WTC11 (cell line): ENCODE measurements around the gene UGT1A4. TPM values are rescaled to one million over a fixed set of nuclear protein-coding genes. Genes with fewer than 3 reads are reported as not detected.
A peak's percentile ranks its signal among the peaks of the same experiment; 100 is the strongest.

Experiments used
- ATAC-seq: fragments of 200-7000 bp; cut with Tn5 transposase; 2 replicates; pipeline ENCODE4 v1.10.0; 2021; ENCODE audit warnings: mild to moderate bottlenecking, moderate library complexity
- CTCF ChIA-PET: fragments of 300-600 bp; sonication (Branson Sonifier 250); formaldehyde crosslinking; loops from one replicate; lab custom pipeline; 2021; ENCODE audit warnings: antibody characterized with exemption; lab: Charles Lee
- POLR2A ChIA-PET: fragments of 350-600 bp; sonication (Branson Sonifier 250); formaldehyde crosslinking; loops from one replicate; lab custom pipeline; 2021; ENCODE audit warnings: antibody characterized with exemption; lab: Charles Lee
- DNase-seq: peaks from one replicate; pipeline ENCODE4 v3.0.0; 2021; ENCODE audit warnings: low spot score
- H3K27ac Mint-ChIP-seq: 2 replicates; pipeline ENCODE4 v1.8.0; 2021; ENCODE audit warnings: mixed read lengths
- H3K27me3 Mint-ChIP-seq: 2 replicates; pipeline ENCODE4 v1.8.0; 2021; ENCODE audit warnings: low read depth, mild to moderate bottlenecking, moderate library complexity, mixed read lengths
- H3K36me3 Mint-ChIP-seq: 2 replicates; pipeline ENCODE4 v1.8.0; 2021; ENCODE audit warnings: mixed read lengths
- H3K4me1 Mint-ChIP-seq: 2 replicates; pipeline ENCODE4 v1.8.0; 2022; ENCODE audit warnings: mixed read lengths
- H3K4me3 Mint-ChIP-seq: 2 replicates; pipeline ENCODE4 v1.8.0; 2021; ENCODE audit warnings: mild to moderate bottlenecking, moderate library complexity, mixed read lengths
- H3K9me3 Mint-ChIP-seq: 2 replicates; pipeline ENCODE4 v1.8.0; 2021; ENCODE audit warnings: mixed read lengths
- AR ChIP-seq: fragments of 250-450 bp; sonication (Bioruptor Pico); IDR thresholded peaks from 2 replicates; pipeline ENCODE4 v1.9.0; 2021; ENCODE audit warnings: mild to moderate bottlenecking
- ATF1 ChIP-seq: sonication (generic); formaldehyde crosslinking; IDR thresholded peaks from 2 replicates; pipeline ENCODE4 v1.8.1; 2023; ENCODE audit warnings: mild to moderate bottlenecking, moderate library complexity, missing genetic modification reagents
- ATF6 ChIP-seq: sonication (generic); formaldehyde crosslinking; IDR thresholded peaks from 2 replicates; pipeline ENCODE4 v1.8.1; 2023; ENCODE audit warnings: mild to moderate bottlenecking, missing genetic modification reagents
- ERG ChIP-seq: fragments of 250-450 bp; sonication (Bioruptor Pico); IDR thresholded peaks from 2 replicates; pipeline ENCODE4 v1.8.0; 2021; ENCODE audit warnings: mild to moderate bottlenecking
- FOXP1 ChIP-seq: sonication (generic); formaldehyde crosslinking; IDR thresholded peaks from 2 replicates; pipeline ENCODE4 v1.8.0; 2022; ENCODE audit warnings: missing genetic modification reagents, mild to moderate bottlenecking, moderate library complexity, borderline replicate concordance
- FOXP4 ChIP-seq: sonication (generic); formaldehyde crosslinking; IDR thresholded peaks from 2 replicates; pipeline ENCODE4 v1.8.0; 2022; ENCODE audit warnings: mild to moderate bottlenecking, missing genetic modification reagents
- GABPB1 ChIP-seq: sonication (generic); formaldehyde crosslinking; IDR thresholded peaks from 2 replicates; pipeline ENCODE4 v1.8.1; 2023; ENCODE audit warnings: mild to moderate bottlenecking, missing genetic modification reagents
- IRF1 ChIP-seq: sonication (generic); formaldehyde crosslinking; IDR thresholded peaks from 2 replicates; pipeline ENCODE4 v1.8.0; 2023; ENCODE audit warnings: missing genetic modification reagents
- IRF2 ChIP-seq: sonication (generic); formaldehyde crosslinking; IDR thresholded peaks from 2 replicates; pipeline ENCODE4 v1.8.0; 2022; ENCODE audit warnings: low read depth, missing genetic modification reagents, borderline replicate concordance
- JAZF1 ChIP-seq: fragments of 250-450 bp; sonication (Bioruptor Pico); IDR thresholded peaks from 2 replicates; pipeline ENCODE4 v1.9.0; 2021; ENCODE audit warnings: moderate library complexity, mild to moderate bottlenecking, inconsistent platforms
- JUN ChIP-seq: sonication (generic); formaldehyde crosslinking; IDR thresholded peaks from 2 replicates; pipeline ENCODE4 v1.8.0; 2023; ENCODE audit warnings: mild to moderate bottlenecking, missing genetic modification reagents
- MXD4 ChIP-seq: fragments of 250-450 bp; sonication (Bioruptor Pico); IDR thresholded peaks from 2 replicates; pipeline ENCODE4 v1.8.0; 2021; ENCODE audit warnings: mild to moderate bottlenecking, moderate library complexity, borderline replicate concordance
- NR1H2 ChIP-seq: sonication (generic); formaldehyde crosslinking; IDR thresholded peaks from 2 replicates; pipeline ENCODE4 v1.9.0; 2021; ENCODE audit warnings: mild to moderate bottlenecking, moderate library complexity, missing genetic modification reagents
- NR3C1 ChIP-seq: sonication (generic); formaldehyde crosslinking; conservative IDR thresholded peaks from 2 replicates; pipeline ENCODE4 v1.8.1; 2023; ENCODE audit warnings: low read depth, mild to moderate bottlenecking, missing genetic modification reagents
- PREB ChIP-seq: sonication (generic); formaldehyde crosslinking; IDR thresholded peaks from 2 replicates; pipeline ENCODE4 v1.8.1; 2022; ENCODE audit warnings: mild to moderate bottlenecking, missing genetic modification reagents, moderate library complexity, borderline replicate concordance
- SMAD4 ChIP-seq: sonication (generic); formaldehyde crosslinking; IDR thresholded peaks from 2 replicates; pipeline ENCODE4 v1.8.0; 2022; ENCODE audit warnings: mild to moderate bottlenecking, missing genetic modification reagents
- TEAD4 ChIP-seq: sonication (generic); formaldehyde crosslinking; IDR thresholded peaks from 2 replicates; pipeline ENCODE4 v1.8.0; 2022; ENCODE audit warnings: mild to moderate bottlenecking, missing genetic modification reagents
- TP53 ChIP-seq: sonication (generic); formaldehyde crosslinking; IDR thresholded peaks from 2 replicates; pipeline ENCODE4 v1.8.1; 2023; ENCODE audit warnings: mild to moderate bottlenecking, missing genetic modification reagents
- ZBTB43 ChIP-seq: sonication (generic); formaldehyde crosslinking; IDR thresholded peaks from 2 replicates; pipeline ENCODE4 v1.8.1; 2023; ENCODE audit warnings: mild to moderate bottlenecking, missing genetic modification reagents
- ZNF232 ChIP-seq: sonication (generic); formaldehyde crosslinking; IDR thresholded peaks from 2 replicates; pipeline ENCODE4 v1.8.0; 2022; ENCODE audit warnings: mild to moderate bottlenecking, missing genetic modification reagents
- ZNF396 ChIP-seq: fragments of 250-450 bp; sonication (Bioruptor Pico); IDR thresholded peaks from 2 replicates; pipeline ENCODE4 v1.8.0; 2021; ENCODE audit warnings: mild to moderate bottlenecking, moderate library complexity, borderline replicate concordance
- ZNF416 ChIP-seq: fragments of 250-450 bp; sonication (Bioruptor Pico); IDR thresholded peaks from 2 replicates; pipeline ENCODE4 v1.9.0; 2021; ENCODE audit warnings: mild to moderate bottlenecking, inconsistent platforms
- total RNA-seq: library from RNA; stranded (reverse); gene quantifications from 3 replicates; pipeline ENCODE4 v1.2.3, GENCODE V29; 2021

UGT1A4 gene
- total RNA-seq, 1 experiment from 2014 or later: 0.22 TPM

GRCh38 chr2:233698740-233699139 is 19.8 kb upstream of the UGT1A4 start:
- CTCF ChIA-PET: interaction anchor here (1.6 kb wide), 1 partner anchor 13 kb away, joined by 7 read pairs; the partner anchor contains the start of gene UGT1A5
- Mint-ChIP-seq H3K36me3 (no peaks in the 10 kb centered on the region), H3K27ac (no peak overlapping the region), H3K9me3 (no peaks in the 10 kb centered on the region), H3K27me3 (no peaks in the 10 kb centered on the region), H3K4me3 (no peak overlapping the region), H3K4me1 (peaks cover 7% of the 10 kb centered on the region; the same call in 1 of the 2 replicates)
- TF ChIP-seq TP53 (CRISPR knock-in tag): no peak
- no peak for TF ChIP-seq TEAD4
- no peak for TF ChIP-seq FOXP4 (CRISPR knock-in tag)
- TF ChIP-seq JUN (CRISPR knock-in tag): no peak
- no peak for TF ChIP-seq JAZF1 (CRISPR knock-in tag)
- TF ChIP-seq ERG (CRISPR knock-in tag): no peak
- TF ChIP-seq FOXP1: no peak
- TF ChIP-seq IRF2: no peak
- no peak for TF ChIP-seq ZBTB43 (CRISPR knock-in tag)
- TF ChIP-seq SMAD4: no peak
- TF ChIP-seq NR1H2 (CRISPR knock-in tag): no peak
- no peak for TF ChIP-seq NR3C1 (CRISPR knock-in tag)
- TF ChIP-seq ZNF396 (CRISPR knock-in tag): no peak
- no peak for TF ChIP-seq IRF1 (CRISPR knock-in tag)
- no peak for TF ChIP-seq ZNF416
- no peak for TF ChIP-seq ATF1 (CRISPR knock-in tag)
- TF ChIP-seq MXD4 (CRISPR knock-in tag): no peak
- no peak for TF ChIP-seq ZNF232 (CRISPR knock-in tag)
- TF ChIP-seq GABPB1 (CRISPR knock-in tag): no peak
- DNase-seq (no peak), ATAC-seq (peak; percentile 24; the same call in 1 of the 2 replicates)
- POLR2A ChIA-PET: no interaction called here

GRCh38 chr2:233699424-233700027 is 19.0 kb upstream of the UGT1A4 start:
- 0 out of 2 replicates have a peak overlapping the region, but pooled peaks have one; percentile 38 for H3K27ac Mint-ChIP-seq
- H3K27me3 Mint-ChIP-seq: no peaks in the 10 kb centered on the region
- CTCF ChIA-PET: interaction anchor here (1.6 kb wide), 1 partner anchor 12 kb away, joined by 7 read pairs; the partner anchor contains the start of gene UGT1A5
- no peaks in the 10 kb centered on the region for H3K36me3 Mint-ChIP-seq
- DNase-seq (no peak), ATAC-seq (no peak)
- H3K9me3 Mint-ChIP-seq: no peaks in the 10 kb centered on the region
- POLR2A ChIA-PET: interaction anchor here (0.8 kb wide), 1 partner anchor 134 kb away, joined by 3 read pairs; no protein-coding TSS in a partner anchor
- peaks cover 7% of the 10 kb centered on the region; the same call in 1 of the 2 replicates for H3K4me1 Mint-ChIP-seq
- H3K4me3 Mint-ChIP-seq: no peak overlapping the region
- TF ChIP-seq ATF6: no peak
- no peak for TF ChIP-seq TEAD4
- TF ChIP-seq ZBTB43 (CRISPR knock-in tag): no peak
- TF ChIP-seq AR (CRISPR knock-in tag): no peak
- TF ChIP-seq PREB (CRISPR knock-in tag): no peak
